HUES6 (cell line): ENCODE results near the gene TAF3.

ENCODE experiments used
- H3K27ac ChIP-seq: 2 replicates; pipeline ENCODE4 v1.7.0; 2013; ENCODE audit warnings: low read depth, mild to moderate bottlenecking, low read length, inconsistent platforms
- H3K27me3 ChIP-seq: 2 replicates; pipeline ENCODE4 v1.6.1; 2013; ENCODE audit warnings: low read length; ENCODE audit not compliant: control insufficient read depth, insufficient read depth
- H3K36me3 ChIP-seq: 2 replicates; pipeline ENCODE4 v1.6.1; 2013; ENCODE audit warnings: low read length; ENCODE audit not compliant: control insufficient read depth, insufficient read depth
- H3K4me1 ChIP-seq: 2 replicates; pipeline ENCODE4 v1.6.1; 2013; ENCODE audit warnings: low read length; ENCODE audit not compliant: control insufficient read depth, insufficient read depth
- H3K4me3 ChIP-seq: 2 replicates; pipeline ENCODE4 v1.5.1; 2013; ENCODE audit warnings: low read depth, low read length
- H3K9ac ChIP-seq: one replicate; pipeline ENCODE4 v1.6.1; 2013; ENCODE audit warnings: mild to moderate bottlenecking, low read length
- H3K9me3 ChIP-seq: 2 replicates; pipeline ENCODE4 v1.6.1; 2013; ENCODE audit warnings: low read depth, low read length; ENCODE audit not compliant: control insufficient read depth, insufficient read depth

Gene TAF3

GRCh38 chr10:7968510-7969112, 150.3 kb downstream of the TAF3 start:
- Histone ChIP-seq H3K36me3 (peaks cover 12% of the 10 kb centered on the region; the same call in 1 of the 2 replicates), H3K27ac (no peak overlapping the region), H3K4me3 (no peak overlapping the region), H3K4me1 (no peaks in the 10 kb centered on the region), H3K27me3 (no peaks in the 10 kb centered on the region), H3K9me3 (no peaks in the 10 kb centered on the region), H3K9ac (no peak overlapping the region)

- H3K27ac ChIP-seq = no peak overlapping the region
Measured at GRCh38 chr10:7969623-7970022, 151.3 kb downstream of the TAF3 start.

GRCh38 chr10:7971949-7972348, 153.6 kb downstream of the TAF3 start:
- H3K4me1 ChIP-seq = no peaks in the 10 kb centered on the region
- H3K27me3 ChIP-seq = no peaks in the 10 kb centered on the region
- H3K9me3 ChIP-seq = no peaks in the 10 kb centered on the region
- H3K4me3 ChIP-seq = no peak overlapping the region
- no peak overlapping the region for H3K27ac ChIP-seq
- H3K36me3 ChIP-seq = peaks cover 3% of the 10 kb centered on the region; the same call in 1 of the 2 replicates
- H3K9ac ChIP-seq = no peak overlapping the region

More at GRCh38 chr10:7969623-7970022, 151.3 kb downstream of the TAF3 start:
- peaks cover 5% of the 10 kb centered on the region; the same call in 1 of the 2 replicates for H3K36me3 ChIP-seq
- H3K9ac ChIP-seq = no peak overlapping the region
- no peaks in the 10 kb centered on the region for H3K27me3 ChIP-seq
- no peak overlapping the region for H3K4me3 ChIP-seq
- H3K9me3 ChIP-seq = no peaks in the 10 kb centered on the region
- no peaks in the 10 kb centered on the region for H3K4me1 ChIP-seq

DNA sequence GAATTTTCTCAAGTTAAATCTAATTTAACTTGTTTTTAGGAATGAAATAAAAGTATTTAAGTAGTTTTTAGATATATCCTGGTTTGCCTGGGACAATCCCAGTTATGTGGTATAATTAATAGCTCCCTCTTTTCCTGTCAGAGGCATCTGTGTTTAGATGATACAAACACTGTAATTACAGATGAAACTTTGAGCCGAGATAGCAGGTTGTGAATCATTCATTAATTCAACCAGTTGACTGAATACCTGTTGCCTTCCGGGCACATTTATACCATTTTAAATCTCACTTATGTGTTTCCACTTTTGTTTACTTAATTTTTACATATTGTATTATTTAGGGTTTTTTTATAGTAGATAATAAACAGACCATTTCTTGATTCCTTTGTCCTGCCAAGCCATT, 154.1 kb downstream of the TAF3 start:
- Histone ChIP-seq H3K27ac (no peak overlapping the region), H3K36me3 (no peaks in the 10 kb centered on the region)

GRCh38 chr10:7980196-7980595, 161.9 kb downstream of the TAF3 start:
- H3K9me3 ChIP-seq = no peaks in the 10 kb centered on the region
- H3K27ac ChIP-seq = no peak overlapping the region
- no peak overlapping the region for H3K4me3 ChIP-seq
- no peaks in the 10 kb centered on the region for H3K4me1 ChIP-seq
- no peaks in the 10 kb centered on the region for H3K27me3 ChIP-seq
- no peak overlapping the region for H3K9ac ChIP-seq
- H3K36me3 ChIP-seq = 0 out of 2 replicates have a peak, but pooled peaks cover 2% of the 10 kb centered on the region

More for the DNA sequence above, 154.1 kb downstream of the TAF3 start:
- no peak overlapping the region for H3K9ac ChIP-seq
- no peaks in the 10 kb centered on the region for H3K4me1 ChIP-seq
- H3K9me3 ChIP-seq = no peaks in the 10 kb centered on the region
- H3K27me3 ChIP-seq = no peaks in the 10 kb centered on the region
- no peak overlapping the region for H3K4me3 ChIP-seq

DNA sequence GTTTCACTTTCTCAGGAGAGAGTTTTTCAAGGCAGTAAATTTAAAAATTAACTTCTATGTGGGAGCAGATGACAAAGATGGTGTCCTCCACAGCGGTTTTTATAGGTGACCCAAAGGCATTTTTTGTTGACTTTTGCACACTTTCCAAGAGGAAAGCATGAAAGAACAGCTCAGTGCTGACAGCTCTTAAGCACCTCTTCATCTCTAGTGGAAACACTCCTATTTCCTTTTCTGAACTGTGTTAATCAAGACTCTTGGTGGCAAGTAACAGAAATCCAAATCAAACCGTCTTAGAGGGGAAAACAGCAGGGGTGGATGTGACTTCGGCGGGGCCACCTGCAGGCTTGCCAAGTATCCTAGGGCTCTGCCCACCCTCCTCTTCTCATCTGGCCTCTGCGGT, 164.4 kb downstream of the TAF3 start:
- Histone ChIP-seq H3K9me3 (no peaks in the 10 kb centered on the region), H3K27ac (no peak overlapping the region), H3K4me1 (no peaks in the 10 kb centered on the region), H3K9ac (no peak overlapping the region), H3K4me3 (no peak overlapping the region), H3K36me3 (0 out of 2 replicates have a peak, but pooled peaks cover 2% of the 10 kb centered on the region), H3K27me3 (no peaks in the 10 kb centered on the region)

GRCh38 chr10:7984325-7984724, 166.0 kb downstream of the TAF3 start:
- H3K9me3 ChIP-seq = no peaks in the 10 kb centered on the region
- no peak overlapping the region for H3K4me3 ChIP-seq
- no peaks in the 10 kb centered on the region for H3K27me3 ChIP-seq
- no peaks in the 10 kb centered on the region for H3K36me3 ChIP-seq
- H3K4me1 ChIP-seq = no peaks in the 10 kb centered on the region
- no peak overlapping the region for H3K27ac ChIP-seq
- no peak overlapping the region for H3K9ac ChIP-seq

- no peaks in the 10 kb centered on the region for H3K4me1 ChIP-seq
- no peak overlapping the region for H3K4me3 ChIP-seq
- no peaks in the 10 kb centered on the region for H3K27me3 ChIP-seq
- no peaks in the 10 kb centered on the region for H3K36me3 ChIP-seq
- no peak overlapping the region for H3K27ac ChIP-seq
- no peak overlapping the region for H3K9ac ChIP-seq
- no peaks in the 10 kb centered on the region for H3K9me3 ChIP-seq
Measured at GRCh38 chr10:7984896-7985295, 166.6 kb downstream of the TAF3 start.

GRCh38 chr10:7986851-7987250, 168.5 kb downstream of the TAF3 start:
- Histone ChIP-seq H3K4me1 (no peaks in the 10 kb centered on the region), H3K9ac (no peak overlapping the region), H3K9me3 (no peaks in the 10 kb centered on the region), H3K4me3 (no peak overlapping the region), H3K36me3 (no peaks in the 10 kb centered on the region), H3K27ac (no peak overlapping the region), H3K27me3 (no peaks in the 10 kb centered on the region)

DNA sequence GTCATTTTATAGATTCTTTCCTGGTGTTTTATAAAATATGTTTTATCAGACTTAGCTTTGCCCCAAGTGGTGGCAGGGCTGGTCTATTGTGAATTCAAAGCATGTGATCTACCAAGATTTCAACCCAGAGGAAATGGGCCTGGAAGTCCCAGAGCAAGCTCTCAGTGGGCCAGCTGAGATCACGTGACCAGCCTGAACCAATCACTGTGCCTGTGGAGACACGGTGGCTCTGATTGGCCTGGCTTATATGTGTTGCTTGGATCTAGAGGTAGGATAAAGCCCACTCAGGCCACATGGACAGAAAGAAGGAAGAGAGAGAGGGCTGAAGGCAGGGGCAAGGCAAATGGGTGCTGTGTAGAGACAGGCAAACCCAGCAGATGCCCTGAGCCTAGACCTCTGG, 170.7 kb downstream of the TAF3 start:
- Histone ChIP-seq H3K27ac (no peak overlapping the region), H3K4me3 (no peak overlapping the region), H3K9ac (no peak overlapping the region), H3K27me3 (no peaks in the 10 kb centered on the region), H3K4me1 (no peaks in the 10 kb centered on the region), H3K9me3 (no peaks in the 10 kb centered on the region), H3K36me3 (no peaks in the 10 kb centered on the region)

DNA sequence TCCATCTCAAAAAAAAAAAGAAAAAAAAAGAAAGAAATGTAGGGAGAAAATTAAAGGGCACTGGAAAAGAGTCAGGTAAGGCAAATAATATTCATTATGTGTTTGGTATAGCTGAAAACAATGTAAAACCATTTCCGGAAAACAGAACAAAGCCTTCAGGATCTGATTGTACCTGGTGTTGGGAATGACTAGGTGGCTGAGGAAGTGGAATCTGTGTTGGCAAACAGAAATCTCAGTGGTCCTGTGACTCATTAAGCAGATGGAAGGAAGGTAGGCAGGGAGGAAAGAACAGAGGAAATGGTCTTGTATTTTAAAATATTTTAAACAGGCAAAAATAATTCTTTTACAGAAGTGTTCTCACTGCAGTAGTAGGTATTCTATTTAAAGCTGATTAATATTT, 180.5 kb downstream of the TAF3 start:
- H3K27me3 ChIP-seq = no peaks in the 10 kb centered on the region
- no peak overlapping the region for H3K9ac ChIP-seq
- H3K4me1 ChIP-seq = no peaks in the 10 kb centered on the region
- no peaks in the 10 kb centered on the region for H3K9me3 ChIP-seq
- H3K4me3 ChIP-seq = no peak overlapping the region
- no peak overlapping the region for H3K27ac ChIP-seq
- no peaks in the 10 kb centered on the region for H3K36me3 ChIP-seq
